HL-60 (cell line): ENCODE measurements around the gene ZNF444.

Experiments
- DNase-seq, 2 experiments: peaks; one replicate each; pipeline ENCODE4 v3.0.0-alpha.2; 2010 to 2020; ENCODE audit warnings: low read depth in 1 of 2, low spot score in 1 of 2
- H3K27ac ChIP-seq: fragments of 250-450 bp; sonication (Bioruptor Pico); replicated peaks from 2 replicates; pipeline ENCODE4 v1.5.1; 2020; ENCODE audit warnings: mild to moderate bottlenecking, moderate library complexity
- H3K27me3 ChIP-seq: fragments of 250-450 bp; sonication (Bioruptor Pico); 2 replicates; pipeline ENCODE4 v1.5.1; 2021; ENCODE audit warnings: mild to moderate bottlenecking, moderate library complexity; ENCODE audit not compliant: insufficient read depth, poor library complexity, severe bottlenecking
- H3K4me3 ChIP-seq: replicated peaks from 2 replicates; pipeline ENCODE4 v1.5.1; 2011; ENCODE audit warnings: mild to moderate bottlenecking, control low read depth, low read length; ENCODE audit not compliant: insufficient read depth
- GABPA ChIP-seq: IDR thresholded peaks from 2 replicates; pipeline ENCODE4 v1.6.1; 2012; ENCODE audit warnings: low read depth
- POLR2AphosphoS5 ChIP-seq: IDR thresholded peaks from 2 replicates; pipeline ENCODE4 v1.6.1; 2012; ENCODE audit warnings: low read depth
- SPI1 ChIP-seq: IDR thresholded peaks from 2 replicates; pipeline ENCODE4 v1.6.1; 2012; ENCODE audit warnings: low read depth, mild to moderate bottlenecking, borderline replicate concordance
- TF ChIP-seq, protein P1 (sequence below): IDR thresholded peaks from one replicate; pipeline ENCODE4 v1.5.1; 2011; ENCODE audit warnings: low read length, control low read depth, inconsistent platforms; ENCODE audit not compliant: insufficient read depth
- TF ChIP-seq, protein P2 (sequence below): IDR thresholded peaks from 2 replicates; pipeline ENCODE4 v1.6.1; 2012; ENCODE audit warnings: low read depth; ENCODE audit not compliant: insufficient replicate concordance

ZNF444 gene

DNA sequence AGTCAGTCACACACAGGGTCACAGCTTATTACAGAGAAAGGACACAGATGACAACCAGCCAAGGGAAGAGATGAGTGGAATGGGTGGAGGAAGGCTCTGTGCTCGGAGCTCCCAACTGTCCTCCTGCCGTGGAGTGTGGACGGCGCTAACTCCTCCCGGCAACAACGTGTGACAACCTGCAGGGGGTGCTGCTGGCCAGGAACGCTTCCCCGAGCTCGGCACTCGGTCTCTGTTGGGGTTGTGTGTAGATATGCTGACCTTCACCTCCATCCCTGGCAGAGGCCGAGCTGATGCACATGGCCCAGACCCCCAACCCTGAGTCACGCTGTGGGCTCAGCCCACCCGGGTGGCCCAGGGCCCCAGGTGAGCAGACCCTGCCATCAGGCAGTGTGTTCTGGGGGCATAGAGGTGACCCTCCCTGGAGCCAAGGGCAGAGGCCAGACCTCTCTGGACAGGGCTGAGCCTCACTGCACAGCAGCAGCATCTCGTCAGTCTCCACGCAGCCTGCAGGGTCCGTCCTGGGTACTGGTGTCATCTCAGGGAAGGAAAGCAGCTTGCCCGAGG is 14.1 kb downstream of the ZNF444 start:
- no peak for DNase-seq
- no peak overlapping the region for H3K27ac ChIP-seq
- no peak overlapping the region for H3K4me3 ChIP-seq
- H3K27me3 ChIP-seq, result no peaks in the 10 kb centered on the region
- no peak for TF ChIP-seq POLR2AphosphoS5
- TF ChIP-seq GABPA, result no peak
- TF ChIP-seq, protein P1, sequence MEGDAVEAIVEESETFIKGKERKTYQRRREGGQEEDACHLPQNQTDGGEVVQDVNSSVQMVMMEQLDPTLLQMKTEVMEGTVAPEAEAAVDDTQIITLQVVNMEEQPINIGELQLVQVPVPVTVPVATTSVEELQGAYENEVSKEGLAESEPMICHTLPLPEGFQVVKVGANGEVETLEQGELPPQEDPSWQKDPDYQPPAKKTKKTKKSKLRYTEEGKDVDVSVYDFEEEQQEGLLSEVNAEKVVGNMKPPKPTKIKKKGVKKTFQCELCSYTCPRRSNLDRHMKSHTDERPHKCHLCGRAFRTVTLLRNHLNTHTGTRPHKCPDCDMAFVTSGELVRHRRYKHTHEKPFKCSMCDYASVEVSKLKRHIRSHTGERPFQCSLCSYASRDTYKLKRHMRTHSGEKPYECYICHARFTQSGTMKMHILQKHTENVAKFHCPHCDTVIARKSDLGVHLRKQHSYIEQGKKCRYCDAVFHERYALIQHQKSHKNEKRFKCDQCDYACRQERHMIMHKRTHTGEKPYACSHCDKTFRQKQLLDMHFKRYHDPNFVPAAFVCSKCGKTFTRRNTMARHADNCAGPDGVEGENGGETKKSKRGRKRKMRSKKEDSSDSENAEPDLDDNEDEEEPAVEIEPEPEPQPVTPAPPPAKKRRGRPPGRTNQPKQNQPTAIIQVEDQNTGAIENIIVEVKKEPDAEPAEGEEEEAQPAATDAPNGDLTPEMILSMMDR, result peak; percentile 6
- TF ChIP-seq SPI1, result no peak

DNA sequence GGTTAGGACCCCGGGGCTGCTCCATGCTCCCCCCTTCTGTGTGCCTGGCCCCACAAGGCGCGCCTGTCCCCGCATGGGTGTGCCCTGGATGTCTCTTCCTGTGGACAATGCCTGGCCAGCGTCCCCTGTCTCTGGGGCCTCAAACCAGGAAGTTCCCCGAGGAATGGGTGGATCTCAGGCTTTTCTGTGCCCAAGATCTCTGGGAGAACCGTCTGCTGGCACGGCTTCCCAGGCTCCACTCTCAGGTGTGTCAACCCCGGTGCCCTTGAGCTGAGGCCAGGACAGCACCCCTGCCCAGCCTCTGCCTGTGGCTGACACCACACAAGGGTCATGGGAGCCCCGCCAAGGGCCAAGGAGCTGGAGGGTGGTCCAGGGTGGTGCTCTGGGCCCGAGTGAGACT is 15.7 kb downstream of the ZNF444 start:
- DNase-seq, result no peak

DNA sequence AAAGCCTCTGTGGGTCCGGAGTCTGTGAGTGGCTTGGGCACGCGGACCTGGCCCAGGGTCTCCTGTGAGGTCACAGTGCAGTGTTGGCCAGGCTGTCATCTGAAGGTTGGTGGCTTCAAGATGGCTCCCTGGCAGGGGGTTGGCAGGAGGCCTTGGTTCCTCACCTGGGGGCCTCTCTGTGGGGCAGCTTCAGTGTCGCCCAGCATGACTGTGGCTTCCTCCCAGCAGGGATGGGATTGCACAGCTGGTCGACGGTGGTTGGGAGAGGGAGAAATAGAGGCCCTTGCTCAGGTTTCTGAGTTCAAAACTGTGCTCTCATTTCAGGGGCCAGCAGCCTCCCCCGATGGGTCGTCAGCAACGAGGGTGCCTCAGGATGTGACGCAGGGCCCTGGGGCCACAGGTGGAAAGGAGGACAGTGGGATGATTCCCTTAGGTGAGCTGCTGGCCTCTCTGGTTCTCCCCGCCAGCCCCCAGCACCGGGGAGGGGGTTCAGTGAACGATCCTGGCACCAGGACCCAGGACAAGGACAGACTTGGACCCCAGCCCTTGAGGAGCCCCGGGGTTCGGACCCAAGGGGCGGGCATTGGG is 17.2 kb downstream of the ZNF444 start:
- DNase-seq, result no peak

More for the DNA sequence above, 15.7 kb downstream of the ZNF444 start:
- Histone ChIP-seq H3K4me3 (no peak overlapping the region), H3K27me3 (no peaks in the 10 kb centered on the region), H3K27ac (no peak overlapping the region)
- TF ChIP-seq, protein P1, result no peak
- TF ChIP-seq, protein P2, sequence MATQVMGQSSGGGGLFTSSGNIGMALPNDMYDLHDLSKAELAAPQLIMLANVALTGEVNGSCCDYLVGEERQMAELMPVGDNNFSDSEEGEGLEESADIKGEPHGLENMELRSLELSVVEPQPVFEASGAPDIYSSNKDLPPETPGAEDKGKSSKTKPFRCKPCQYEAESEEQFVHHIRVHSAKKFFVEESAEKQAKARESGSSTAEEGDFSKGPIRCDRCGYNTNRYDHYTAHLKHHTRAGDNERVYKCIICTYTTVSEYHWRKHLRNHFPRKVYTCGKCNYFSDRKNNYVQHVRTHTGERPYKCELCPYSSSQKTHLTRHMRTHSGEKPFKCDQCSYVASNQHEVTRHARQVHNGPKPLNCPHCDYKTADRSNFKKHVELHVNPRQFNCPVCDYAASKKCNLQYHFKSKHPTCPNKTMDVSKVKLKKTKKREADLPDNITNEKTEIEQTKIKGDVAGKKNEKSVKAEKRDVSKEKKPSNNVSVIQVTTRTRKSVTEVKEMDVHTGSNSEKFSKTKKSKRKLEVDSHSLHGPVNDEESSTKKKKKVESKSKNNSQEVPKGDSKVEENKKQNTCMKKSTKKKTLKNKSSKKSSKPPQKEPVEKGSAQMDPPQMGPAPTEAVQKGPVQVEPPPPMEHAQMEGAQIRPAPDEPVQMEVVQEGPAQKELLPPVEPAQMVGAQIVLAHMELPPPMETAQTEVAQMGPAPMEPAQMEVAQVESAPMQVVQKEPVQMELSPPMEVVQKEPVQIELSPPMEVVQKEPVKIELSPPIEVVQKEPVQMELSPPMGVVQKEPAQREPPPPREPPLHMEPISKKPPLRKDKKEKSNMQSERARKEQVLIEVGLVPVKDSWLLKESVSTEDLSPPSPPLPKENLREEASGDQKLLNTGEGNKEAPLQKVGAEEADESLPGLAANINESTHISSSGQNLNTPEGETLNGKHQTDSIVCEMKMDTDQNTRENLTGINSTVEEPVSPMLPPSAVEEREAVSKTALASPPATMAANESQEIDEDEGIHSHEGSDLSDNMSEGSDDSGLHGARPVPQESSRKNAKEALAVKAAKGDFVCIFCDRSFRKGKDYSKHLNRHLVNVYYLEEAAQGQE, result no peak
- TF ChIP-seq POLR2AphosphoS5 (no peak), GABPA (no peak), SPI1 (no peak)

More for the DNA sequence above, 17.2 kb downstream of the ZNF444 start:
- Histone ChIP-seq H3K4me3 (no peak overlapping the region), H3K27me3 (no peaks in the 10 kb centered on the region), H3K27ac (no peak overlapping the region)
- TF ChIP-seq GABPA (no peak), SPI1 (no peak), POLR2AphosphoS5 (no peak)
- TF ChIP-seq, protein P1, result no peak
- TF ChIP-seq, protein P2, result no peak
